Psoas muscle (tissue), 8 donors: Measurements from ENCODE around the gene ATP5PO. TPM values are rescaled to one million over a fixed set of nuclear protein-coding genes. Genes with fewer than 3 reads are reported as not detected.

ENCODE experiments used
- ATAC-seq, 4 donors: fragments of 200-7000 bp; cut with Tn5 transposase; one replicate each; pipeline ENCODE4 v1.9.1; 2020; ENCODE audit warnings: moderate library complexity in 3 of 4, mild to moderate bottlenecking in 2 of 4
- DNase-seq, 2 donors: peaks; one replicate each; pipeline ENCODE4 v3.0.0-alpha.2; 2020
- H3K27ac ChIP-seq: fragments of 200-600 bp; one replicate; pipeline ENCODE4 v1.8.0; 2022
- H3K27me3 ChIP-seq, 3 donors: fragments of 200-600 bp in 1 of 3; one replicate each; pipeline versions ENCODE4 v1.6.1 to v1.8.0; 2013 to 2022; ENCODE audit warnings: low read length in 2 of 3, mild to moderate bottlenecking in 2 of 3, moderate library complexity in 1 of 3; ENCODE audit not compliant: insufficient read depth in 3 of 3
- H3K36me3 ChIP-seq, 2 donors: fragments of 200-600 bp in 1 of 2; one replicate each; pipeline versions ENCODE4 v1.6.1 to v1.8.0; 2013 to 2022; ENCODE audit warnings: low read depth in 1 of 2, mild to moderate bottlenecking in 1 of 2, moderate library complexity in 1 of 2; ENCODE audit not compliant: insufficient read depth in 1 of 2
- H3K4me1 ChIP-seq: fragments of 200-600 bp; one replicate; pipeline ENCODE4 v1.8.0; 2022
- H3K4me3 ChIP-seq: fragments of 200-600 bp; one replicate; pipeline ENCODE4 v1.8.0; 2022; ENCODE audit warnings: mild to moderate bottlenecking
- H3K9me3 ChIP-seq: fragments of 200-600 bp; one replicate; pipeline ENCODE4 v1.8.0; 2022
- WGBS, 3 donors: extraction: QIAGEN DNeasy Blood & Tissue Kit; methylation state at CpG; one replicate each; pipeline versions ENCODE4 v1.1.6 to v1.1.7; 2013; 5-methylcytosine and 5-hydroxymethylcytosine counted together
- intact Hi-C, 2 donors: fragments of 100-400 bp; cut with DNase I; formaldehyde crosslinking; loops; one replicate each; pipeline versions ENCODE4 v1.11.0 to v1.14.2; 2022
- long read RNA-seq, 2 donors: library from polyadenylated mRNA; unstranded; transcript quantifications; one replicate each; pipeline ENCODE4 v2.0.0, GENCODE V29; 2021
- polyA plus RNA-seq, 3 donors: library from polyadenylated mRNA; stranded (reverse); fragments of 200-250 nt; gene quantifications; one replicate each; pipeline ENCODE4 v1.2.3, GENCODE V29; 2013
- total RNA-seq, 4 donors: library from RNA; stranded (reverse); fragmentation: NEBNext Ultra II Directional in 2 of 4; extraction: Animal tissue kit (Norgen Biotek cat#: 25700) in 2 of 4; gene quantifications; one replicate each; pipeline versions ENCODE4 v1.2.1 to v1.2.4, GENCODE V29; 2021 to 2023
- TF ChIP-seq, protein P1 (sequence below): fragments of 200-600 bp; IDR thresholded peaks from one replicate; pipeline ENCODE4 v1.8.0; 2022; ENCODE audit warnings: antibody characterized with exemption
- donor health status: healthy with polysubstance abuse.
- donor health status: DM: no; HTN: no; CAD: no; lungs with moderate emphysema.
- donor health status: Bipolar disorder and iron deficiency.
- donor health status: healthy.
- donor health status: DM: yes; HTN: yes; CAD: no.
- donor health status: DM: no; HTN: no; CAD: no.
- donor health status: DM: no; HTN: no; CAD: no.
- donor health status: DM: yes; HTN: yes; CAD: no.

The ATP5PO gene, protein sequence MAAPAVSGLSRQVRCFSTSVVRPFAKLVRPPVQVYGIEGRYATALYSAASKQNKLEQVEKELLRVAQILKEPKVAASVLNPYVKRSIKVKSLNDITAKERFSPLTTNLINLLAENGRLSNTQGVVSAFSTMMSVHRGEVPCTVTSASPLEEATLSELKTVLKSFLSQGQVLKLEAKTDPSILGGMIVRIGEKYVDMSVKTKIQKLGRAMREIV
- total RNA-seq (100 to 1,000 TPM; 294 to 473 (median 332) TPM), polyA plus RNA-seq (100 to 1,000 TPM; 521 to 680 (median 593) TPM)
- long read RNA-seq, donor 1, transcript ATP5PO-201 (7 exons, 932 nt) = major isoform, 154 of 161 reads
- long read RNA-seq, donor 1, partial matches to known transcripts = 4 of 161 reads
- long read RNA-seq, donor 1, other reads (novel, unspliced or antisense) = 2 of 161 reads
- long read RNA-seq, donor 2, transcript ATP5PO-201 (7 exons, 932 nt) = major isoform, 296 of 318 reads
- long read RNA-seq, donor 2, partial matches to known transcripts = 8 of 318 reads
- long read RNA-seq, donor 2, other reads (novel, unspliced or antisense) = 11 of 318 reads

- TF ChIP-seq, protein P1, sequence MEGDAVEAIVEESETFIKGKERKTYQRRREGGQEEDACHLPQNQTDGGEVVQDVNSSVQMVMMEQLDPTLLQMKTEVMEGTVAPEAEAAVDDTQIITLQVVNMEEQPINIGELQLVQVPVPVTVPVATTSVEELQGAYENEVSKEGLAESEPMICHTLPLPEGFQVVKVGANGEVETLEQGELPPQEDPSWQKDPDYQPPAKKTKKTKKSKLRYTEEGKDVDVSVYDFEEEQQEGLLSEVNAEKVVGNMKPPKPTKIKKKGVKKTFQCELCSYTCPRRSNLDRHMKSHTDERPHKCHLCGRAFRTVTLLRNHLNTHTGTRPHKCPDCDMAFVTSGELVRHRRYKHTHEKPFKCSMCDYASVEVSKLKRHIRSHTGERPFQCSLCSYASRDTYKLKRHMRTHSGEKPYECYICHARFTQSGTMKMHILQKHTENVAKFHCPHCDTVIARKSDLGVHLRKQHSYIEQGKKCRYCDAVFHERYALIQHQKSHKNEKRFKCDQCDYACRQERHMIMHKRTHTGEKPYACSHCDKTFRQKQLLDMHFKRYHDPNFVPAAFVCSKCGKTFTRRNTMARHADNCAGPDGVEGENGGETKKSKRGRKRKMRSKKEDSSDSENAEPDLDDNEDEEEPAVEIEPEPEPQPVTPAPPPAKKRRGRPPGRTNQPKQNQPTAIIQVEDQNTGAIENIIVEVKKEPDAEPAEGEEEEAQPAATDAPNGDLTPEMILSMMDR = no peak
- peak within 1 kb of the TSS; percentile 99 for H3K4me3 ChIP-seq
- peaks cover 20% of the 10 kb centered on the region for H3K4me1 ChIP-seq
- DNase-seq (peak; percentile 98 to 99), ATAC-seq (peak; percentile 99 to 100 (median 100))
- H3K27me3 ChIP-seq = no peaks in the 10 kb centered on the region
- intact Hi-C loops = loop anchor here in 1 of 2 donors (5.0 to 10.0 kb wide), 2 partner anchors 432 to 699 kb away; partner anchors contain the start of gene RCAN1
- H3K9me3 ChIP-seq = no peaks in the 10 kb centered on the region
- WGBS, 3 donors = 0 to 1% (median 1%) methylated on average over 44 to 45 of the region's 45 CpGs
- H3K27ac ChIP-seq = peak within 1 kb of the TSS; percentile 89
- peaks cover 4 to 30% of the 10 kb centered on the region in 2 donors for H3K36me3 ChIP-seq
Observed at GRCh38 chr21:33915368-33916199, at the start of gene ATP5PO. TSS of gene ATP5PO (minus strand) at chr21:33915804. CDS start at chr21:33915763, 41 bp downstream.

GRCh38 chr21:33964706-33965325, 49.2 kb upstream of the ATP5PO start:
- Histone ChIP-seq H3K4me3 (no peak overlapping the region), H3K27me3 (no peaks in the 10 kb centered on the region), H3K27ac (no peak overlapping the region), H3K36me3 (no peaks in the 10 kb centered on the region), H3K4me1 (peaks cover 17% of the 10 kb centered on the region), H3K9me3 (peaks cover 5% of the 10 kb centered on the region)
- TF ChIP-seq, protein P1 = no peak
- DNase-seq (no peak), ATAC-seq (no peak)
- intact Hi-C loops = no loop called here
- 87 to 91% (median 90%) methylated on average over 3 of the region's 3 CpGs for WGBS, 3 donors

DNA sequence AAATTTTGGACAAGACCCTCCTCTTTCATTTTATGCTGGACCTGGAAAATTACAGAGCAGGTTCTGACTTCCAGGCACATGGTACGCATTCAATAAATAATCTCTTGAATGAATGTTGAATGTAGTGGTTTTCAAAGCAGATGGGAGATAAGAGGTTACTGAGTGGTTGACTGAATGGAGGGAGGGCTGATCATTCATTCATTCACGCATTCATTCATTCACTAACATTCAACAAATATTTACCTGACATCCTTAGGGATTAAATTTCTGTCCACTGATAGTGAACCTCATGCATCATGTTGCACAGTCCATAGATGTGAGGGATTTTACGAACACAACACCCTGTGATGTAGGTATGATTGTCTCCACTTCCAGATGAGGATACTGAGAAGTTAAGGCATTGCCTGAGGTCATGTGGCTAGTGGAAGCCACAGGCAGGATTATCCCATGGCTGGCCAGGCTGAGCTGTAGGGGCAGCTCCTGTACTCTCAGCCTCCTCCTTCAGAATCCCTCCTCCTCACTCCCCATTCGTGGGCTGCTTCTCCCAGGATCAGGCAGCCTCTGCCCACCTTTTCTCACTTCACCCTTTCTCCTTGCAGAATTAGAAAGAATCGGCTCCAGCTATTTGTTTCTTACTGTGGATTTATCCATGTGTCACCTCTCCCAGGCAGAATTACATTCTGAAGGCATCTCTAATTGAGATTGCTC, 48.4 kb upstream of the ATP5PO start:
- TF ChIP-seq, protein P1 = no peak
- Histone ChIP-seq H3K36me3 (no peaks in the 10 kb centered on the region), H3K4me3 (no peak overlapping the region), H3K27me3 (no peaks in the 10 kb centered on the region), H3K9me3 (peaks cover 5% of the 10 kb centered on the region), H3K27ac (no peak overlapping the region), H3K4me1 (peaks cover 9% of the 10 kb centered on the region)
- intact Hi-C loops = no loop called here
- 78 to 83% (median 81%) methylated on average over 5 of the region's 5 CpGs for WGBS, 3 donors
- DNase-seq (no peak), ATAC-seq (no peak)

DNA sequence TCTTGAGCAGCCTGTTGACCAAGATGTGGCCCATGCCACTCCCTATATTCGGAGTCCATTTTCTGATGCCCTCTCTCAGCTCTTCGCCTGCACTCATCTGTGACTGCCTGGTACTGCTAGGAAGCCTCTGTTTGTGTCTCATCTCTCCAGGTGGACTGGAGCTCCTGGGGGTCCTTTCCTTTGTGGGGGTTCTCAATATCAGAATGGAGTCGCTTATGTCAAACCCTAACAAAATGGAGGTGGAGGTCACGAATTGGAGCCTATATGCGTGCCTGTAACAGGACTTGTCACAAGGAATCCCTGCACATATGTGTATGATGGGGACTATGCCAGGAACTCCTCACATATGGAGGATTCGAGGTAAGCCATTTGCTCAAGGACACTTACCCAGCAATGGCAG, 46.7 kb upstream of the ATP5PO start:
- no peaks in the 10 kb centered on the region for H3K4me1 ChIP-seq
- no peaks in the 10 kb centered on the region for H3K27me3 ChIP-seq
- H3K9me3 ChIP-seq = peaks cover 5% of the 10 kb centered on the region
- H3K36me3 ChIP-seq = no peaks in the 10 kb centered on the region
- DNase-seq (no peak), ATAC-seq (no peak)
- TF ChIP-seq, protein P1 = no peak
- no peak overlapping the region for H3K4me3 ChIP-seq
- intact Hi-C loops = no loop called here
- WGBS, 3 donors = 91 to 96% (median 94%) methylated on average over 6 of the region's 6 CpGs
- no peak overlapping the region for H3K27ac ChIP-seq
